Hindlimb muscle (tissue), 1 donor: ENCODE measurements around the gene CYP17A1. TPM values are rescaled to one million over a fixed set of nuclear protein-coding genes. Genes with fewer than 3 reads are reported as not detected.
"Not testable (repeated sequence)": the region's sequence is repeated elsewhere in the genome, so short reads cannot be mapped to it uniquely, and the experiment has no call there.

Experiments
- DNase-seq: peaks from one replicate; pipeline ENCODE4 v3.0.0-alpha.2; 2013
- polyA plus RNA-seq: library from polyadenylated mRNA; unstranded; fragments of 120-200 nt; gene quantifications from one replicate; pipeline ENCODE4 v1.2.1, GENCODE V29; 2013; ENCODE audit not compliant: insufficient read length

CYP17A1 gene
- polyA plus RNA-seq, 1 donor = 0.70 TPM

DNA sequence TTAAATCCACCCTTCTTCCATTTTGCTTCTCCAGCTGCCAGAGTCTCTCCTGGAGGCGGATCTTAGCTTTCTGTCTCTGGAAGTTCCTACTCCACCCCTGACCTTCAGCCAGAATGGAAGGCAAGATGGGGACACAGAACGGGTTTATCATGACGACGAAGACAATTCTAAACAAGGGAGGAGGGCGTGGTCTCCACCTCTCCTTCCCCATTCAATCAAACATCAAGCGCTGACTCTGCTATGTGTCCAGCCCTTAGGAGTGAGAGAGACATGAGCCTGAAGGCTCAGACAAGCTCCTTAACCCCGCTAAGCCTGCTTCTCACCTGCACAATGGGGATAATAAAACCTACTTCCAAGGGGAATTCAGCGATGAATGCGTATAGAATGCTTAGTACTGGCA lies 3.1 kb downstream of the CYP17A1 start:
- DNase-seq = no peak

- DNase-seq = no peak
Observed at GRCh38 chr10:102832987-102833386, 4.2 kb downstream of the CYP17A1 start.

DNA sequence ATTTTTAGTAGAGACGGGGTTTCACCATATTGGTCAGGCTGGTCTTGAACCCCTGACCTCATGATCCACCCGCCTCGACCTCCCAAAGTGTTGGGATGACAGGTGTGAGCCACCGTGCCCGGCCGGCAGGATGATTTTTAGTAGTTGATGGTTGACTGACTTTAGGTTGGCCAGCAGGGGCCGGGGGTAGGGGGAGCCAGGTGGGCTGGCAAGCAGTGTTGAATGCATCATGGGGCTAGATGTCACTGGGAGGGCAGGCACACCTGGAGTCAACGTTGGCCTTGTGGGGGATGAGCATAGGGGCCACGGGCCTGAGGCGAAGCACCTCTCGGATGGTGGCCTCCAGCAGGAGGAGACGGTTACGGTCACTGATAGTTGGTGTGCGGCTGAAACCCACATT lies 5.0 kb downstream of the CYP17A1 start:
- DNase-seq = no peak

DNA sequence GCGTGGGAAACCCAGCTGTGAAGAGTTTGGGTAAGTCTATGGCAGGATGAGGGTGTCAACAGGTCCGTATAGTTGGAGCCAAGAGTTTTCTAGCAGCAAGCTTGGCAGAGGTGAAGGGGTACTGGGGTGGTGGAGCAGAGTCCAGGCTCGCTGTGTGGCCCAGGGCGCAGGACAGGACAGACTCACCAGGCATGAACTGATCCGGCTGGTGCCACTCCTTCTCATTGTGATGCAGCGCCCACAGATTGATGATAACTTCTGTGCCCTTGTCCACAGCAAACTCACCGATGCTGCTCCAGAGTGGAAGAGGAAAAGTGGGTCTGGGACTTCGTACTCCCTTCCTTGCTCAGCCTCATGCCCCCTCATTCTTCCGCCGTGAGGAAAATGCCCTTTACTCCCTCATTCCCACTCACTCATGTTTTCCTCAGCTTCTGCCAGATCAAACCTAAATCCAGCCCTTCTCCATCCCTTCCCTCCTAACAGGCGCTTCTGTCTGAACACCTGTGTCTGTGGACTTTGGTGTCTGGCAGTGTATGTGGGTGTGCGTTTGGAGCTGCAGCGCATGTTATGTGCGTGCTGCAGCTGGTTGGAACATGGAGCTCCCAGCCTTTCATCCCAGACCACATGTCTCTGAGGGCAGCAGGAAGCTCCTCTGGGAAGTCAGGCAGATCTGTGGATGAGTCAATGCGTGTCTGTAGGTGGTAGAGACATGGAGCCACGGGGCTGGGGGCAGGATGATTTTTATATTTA lies 5.7 kb downstream of the CYP17A1 start:
- DNase-seq = no peak

- DNase-seq = no peak
Observed at GRCh38 chr10:102827597-102827975, 9.6 kb downstream of the CYP17A1 start.

DNA sequence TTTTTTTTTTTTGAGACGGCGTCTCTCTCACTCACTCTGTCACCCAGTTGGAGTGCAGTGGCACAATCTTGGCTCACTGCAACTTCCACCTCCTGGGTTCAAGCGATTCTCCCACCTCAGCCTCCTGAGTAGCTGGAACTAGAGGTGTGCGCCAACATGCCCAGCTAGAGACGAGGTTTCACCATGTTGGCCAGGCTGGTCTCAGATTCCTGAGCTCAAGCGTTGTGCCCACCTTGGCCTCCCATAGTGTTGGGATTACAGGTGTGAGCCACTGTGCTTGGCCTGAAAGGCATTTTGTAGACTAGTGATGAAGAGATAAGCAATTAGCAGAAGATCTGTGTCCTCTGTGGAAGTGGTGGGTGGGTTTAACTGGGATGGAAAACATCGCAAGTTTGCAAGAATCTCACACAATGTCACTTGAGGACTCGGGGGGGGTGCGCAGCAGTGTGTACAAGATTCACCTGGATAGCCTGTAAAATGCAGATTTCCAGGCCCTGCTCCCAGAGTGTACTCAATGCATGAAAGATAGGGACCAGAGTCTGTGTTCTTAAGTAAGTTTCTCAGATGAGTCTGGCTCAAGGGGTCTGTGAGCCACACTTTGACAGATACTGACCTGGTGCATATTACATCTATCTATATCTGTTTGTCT lies 10.9 kb downstream of the CYP17A1 start:
- DNase-seq = no peak

DNA sequence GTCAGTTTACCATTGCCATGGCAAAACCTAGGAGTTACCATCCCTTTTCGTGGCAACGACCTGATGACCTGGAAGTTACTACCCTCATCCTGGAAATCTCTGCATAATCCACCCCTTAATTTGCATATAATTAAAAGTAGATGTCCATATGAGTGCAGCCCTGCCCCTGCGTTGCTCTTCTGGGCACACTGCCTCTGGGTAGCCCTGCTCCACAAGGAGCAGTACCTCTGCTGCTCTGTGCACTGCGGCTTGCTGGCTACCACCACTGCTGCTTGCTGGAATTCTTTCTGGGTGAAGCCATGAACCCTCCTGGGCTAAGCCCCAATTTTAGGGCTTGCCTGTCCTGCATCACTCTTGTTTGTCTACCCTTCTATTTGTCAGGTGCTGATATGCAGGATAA lies 12.5 kb downstream of the CYP17A1 start:
- DNase-seq = no peak

DNA sequence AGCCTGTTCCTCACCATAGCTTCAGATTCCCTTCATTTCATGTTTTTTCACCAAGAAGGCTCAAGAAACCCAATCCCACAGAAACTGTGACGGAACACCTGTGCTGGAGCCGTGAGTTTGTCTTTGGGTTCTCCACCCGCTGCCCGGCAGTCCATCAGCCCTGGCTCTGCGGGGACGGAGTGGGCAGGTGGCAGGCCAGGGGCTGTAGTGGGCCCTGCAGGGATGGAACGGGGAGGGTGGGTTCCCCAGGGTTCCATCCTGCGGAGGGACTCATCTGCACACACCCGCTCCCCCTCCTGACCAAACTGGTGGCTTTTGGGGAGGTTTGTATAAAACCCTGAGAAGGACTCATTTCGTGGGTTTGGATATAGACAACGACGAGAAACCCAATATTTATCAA lies 15.0 kb downstream of the CYP17A1 start:
- no peak for DNase-seq

GRCh38 chr10:102820008-102820407 lies 17.2 kb downstream of the CYP17A1 start:
- not testable (repeated sequence) for DNase-seq

- DNase-seq = no peak
Observed at GRCh38 chr10:102819054-102819453, 18.2 kb downstream of the CYP17A1 start.

GRCh38 chr10:102817175-102817574 lies 20.0 kb downstream of the CYP17A1 start:
- DNase-seq = no peak

DNA sequence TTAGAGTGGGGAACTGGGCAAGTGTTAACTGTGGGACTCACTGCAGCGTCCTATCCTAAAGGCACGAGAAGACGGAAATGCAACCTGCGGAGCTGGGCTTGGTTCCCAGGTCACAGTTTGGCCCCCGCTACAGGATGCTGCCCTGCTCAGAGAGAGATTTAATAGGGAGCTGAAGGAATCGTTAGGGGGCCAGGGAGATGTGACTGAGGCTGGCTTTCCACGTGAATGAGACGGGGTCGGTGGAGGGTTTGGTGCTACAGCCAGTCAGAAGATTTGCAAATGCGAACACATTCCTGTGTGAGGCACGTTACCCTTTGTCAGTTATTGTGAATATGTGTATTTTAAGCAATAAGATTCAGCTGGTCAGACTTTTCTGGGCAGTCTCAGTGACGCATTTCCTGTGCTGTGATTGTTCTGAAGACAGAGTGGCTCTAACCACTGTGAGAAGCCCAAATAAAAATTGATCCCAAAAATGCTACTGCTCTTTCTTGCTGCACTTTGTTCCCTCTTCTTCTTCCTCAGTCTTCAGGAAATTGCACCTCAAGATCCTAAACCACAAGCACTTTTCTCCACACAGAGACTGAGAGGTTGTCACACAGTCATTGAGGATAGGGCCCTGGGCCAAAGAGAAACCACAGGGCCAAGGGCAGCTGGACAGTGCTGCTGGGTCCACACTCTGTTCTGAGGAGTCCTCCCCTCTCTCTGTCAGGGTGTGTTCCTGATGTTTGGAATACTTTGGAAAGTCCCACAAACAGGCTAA lies 21.2 kb downstream of the CYP17A1 start:
- no peak for DNase-seq

- no peak for DNase-seq
Observed at GRCh38 chr10:102814873-102815661, 22.1 kb downstream of the CYP17A1 start.

GRCh38 chr10:102814453-102814871 lies 22.8 kb downstream of the CYP17A1 start:
- DNase-seq = no peak

GRCh38 chr10:102813734-102814452 lies 23.3 kb downstream of the CYP17A1 start:
- DNase-seq = peak; percentile 57

GRCh38 chr10:102813017-102813541 lies 24.1 kb downstream of the CYP17A1 start:
- DNase-seq = no peak

DNA sequence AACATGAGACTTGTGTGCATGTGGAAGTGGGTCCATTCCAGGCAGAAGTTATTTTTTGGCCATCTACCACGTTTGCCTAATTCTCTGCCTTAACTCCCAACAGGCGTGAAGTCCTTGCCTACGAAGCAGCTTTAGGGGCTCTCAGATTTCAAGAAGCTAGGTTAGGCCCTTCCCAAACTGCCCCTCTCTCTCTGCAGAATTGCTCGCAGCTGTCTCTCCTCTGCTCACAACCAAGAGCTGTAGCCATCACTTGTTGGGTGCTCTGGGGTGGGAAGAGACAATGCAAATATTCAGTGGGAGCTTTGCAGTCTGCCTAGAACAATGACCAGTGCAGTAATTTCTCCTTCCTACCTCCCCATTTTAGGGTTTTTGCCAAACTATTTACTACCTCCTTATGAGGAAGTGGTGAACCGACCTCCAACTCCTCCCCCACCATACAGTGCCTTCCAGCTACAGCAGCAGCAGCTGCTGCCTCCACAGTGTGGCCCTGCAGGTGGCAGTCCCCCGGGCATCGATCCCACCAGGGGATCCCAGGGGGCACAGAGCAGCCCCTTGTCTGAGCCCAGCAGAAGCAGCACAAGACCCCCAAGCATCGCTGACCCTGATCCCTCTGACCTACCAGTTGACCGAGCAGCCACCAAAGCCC lies 24.9 kb downstream of the CYP17A1 start:
- no peak for DNase-seq

DNA sequence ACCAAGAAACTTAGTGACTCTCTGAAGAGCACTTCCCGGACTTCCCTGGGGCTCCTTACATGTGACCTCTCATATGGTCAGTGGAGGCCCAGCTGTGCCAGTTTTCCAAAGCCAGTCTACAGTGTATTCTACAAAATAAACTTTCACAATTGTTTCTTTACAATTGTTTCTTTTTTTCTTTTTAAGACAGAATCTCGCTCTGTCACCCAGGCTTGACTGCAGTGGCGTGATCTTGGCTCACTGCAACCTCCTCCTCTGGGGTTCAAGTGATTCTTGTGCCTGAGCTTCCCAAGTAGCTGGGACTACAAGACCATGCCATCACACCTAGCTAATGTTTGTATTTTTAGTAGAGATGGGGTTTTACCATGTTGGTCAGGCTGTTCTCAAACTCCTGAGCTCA lies 25.9 kb downstream of the CYP17A1 start:
- DNase-seq = no peak

GRCh38 chr10:102808380-102808779 lies 28.8 kb downstream of the CYP17A1 start:
- DNase-seq = no peak

- no peak for DNase-seq
Observed at GRCh38 chr10:102804382-102805055, 32.7 kb downstream of the CYP17A1 start.
